HG03565 (cell line): ENCODE results near the gene ITGA8.
"Not testable (repeated sequence)": the region's sequence is repeated elsewhere in the genome, so short reads cannot be mapped to it uniquely, and the experiment has no call there.

Source experiments
- ATAC-seq: cut with Tn5 transposase; IDR thresholded peaks from one replicate; pipeline ENCODE4 v1.9.1; 2021; ENCODE audit warnings: mild to moderate bottlenecking, moderate library complexity; ENCODE audit not compliant: unreplicated experiment

Gene ITGA8

DNA sequence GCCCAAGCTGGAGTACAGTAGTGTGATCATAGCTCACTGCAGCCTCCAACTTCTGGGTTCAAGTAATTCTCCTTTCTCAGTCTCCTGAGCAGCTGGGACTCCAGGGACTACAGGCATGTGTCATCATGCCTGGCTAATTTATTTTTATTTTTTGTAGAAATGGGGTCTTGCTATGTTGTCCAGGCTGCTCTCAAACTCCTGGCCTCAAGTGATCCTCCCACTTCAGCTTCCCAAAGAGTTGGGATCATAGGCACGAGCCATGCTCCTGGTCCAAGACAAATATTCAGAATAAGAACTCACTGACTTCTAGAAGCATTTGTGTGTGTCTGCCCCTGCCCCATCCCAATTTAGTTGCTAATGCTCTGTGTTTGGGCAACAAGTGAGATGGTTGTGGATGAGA, 151.8 kb downstream of the ITGA8 start:
- ATAC-seq, result no peak

DNA sequence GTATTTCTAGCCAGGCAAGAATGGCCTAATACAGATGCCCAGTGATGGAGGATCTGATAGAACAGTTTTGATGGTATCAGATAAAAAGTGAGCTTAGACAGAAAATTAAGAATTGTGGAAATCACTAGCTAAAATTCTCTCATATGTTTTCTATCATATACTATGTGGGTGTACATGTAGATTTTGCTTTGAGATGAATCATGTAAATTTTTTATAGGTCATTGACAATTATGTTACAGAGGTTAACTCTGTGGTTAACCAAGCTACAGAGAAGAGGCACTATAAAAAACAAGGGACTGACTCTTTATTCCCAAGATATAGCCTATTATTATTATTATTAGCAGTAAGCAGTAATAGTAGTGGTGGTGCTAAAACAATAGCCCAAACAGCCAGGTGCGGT, 156.5 kb downstream of the ITGA8 start:
- ATAC-seq, result no peak

DNA sequence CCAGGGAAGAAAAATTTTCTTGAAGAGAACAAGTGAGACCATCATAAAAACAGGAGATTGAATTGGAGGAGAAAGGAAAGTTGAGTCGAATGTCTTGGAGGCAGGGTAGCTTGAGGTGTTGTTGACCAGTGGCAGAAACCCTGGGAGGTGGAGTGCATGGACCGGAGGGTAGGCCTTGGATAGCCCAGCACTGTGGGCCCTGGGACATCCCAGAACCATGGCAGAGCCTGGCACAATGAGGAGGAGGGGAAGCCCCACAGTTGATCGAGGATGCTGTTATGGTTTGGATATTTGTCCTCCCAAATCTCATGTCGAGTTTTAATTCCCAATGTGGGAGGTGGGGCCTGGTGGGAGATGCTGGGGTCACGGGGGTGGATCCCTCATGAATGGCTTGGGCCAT, 157.1 kb downstream of the ITGA8 start:
- ATAC-seq, result no peak

DNA sequence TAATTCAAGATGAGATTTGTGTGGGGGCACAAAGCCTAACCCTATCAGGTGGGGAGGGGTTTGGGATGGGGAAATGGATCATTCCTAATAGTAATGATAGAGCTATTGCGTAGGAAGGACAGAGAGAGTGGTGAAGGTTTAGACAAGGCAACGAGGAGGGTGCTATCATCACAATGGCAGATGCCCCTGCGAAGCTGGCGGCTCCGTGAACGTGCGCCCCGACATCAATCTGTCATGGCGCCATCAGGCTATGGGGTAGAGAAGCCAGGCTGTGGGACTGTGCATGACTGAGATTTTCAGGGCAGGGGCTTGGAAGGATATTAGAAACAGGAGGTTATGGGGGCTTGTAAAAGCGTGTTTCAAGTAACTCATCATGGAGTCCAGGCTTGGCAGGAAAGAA, 157.6 kb downstream of the ITGA8 start:
- no peak for ATAC-seq

DNA sequence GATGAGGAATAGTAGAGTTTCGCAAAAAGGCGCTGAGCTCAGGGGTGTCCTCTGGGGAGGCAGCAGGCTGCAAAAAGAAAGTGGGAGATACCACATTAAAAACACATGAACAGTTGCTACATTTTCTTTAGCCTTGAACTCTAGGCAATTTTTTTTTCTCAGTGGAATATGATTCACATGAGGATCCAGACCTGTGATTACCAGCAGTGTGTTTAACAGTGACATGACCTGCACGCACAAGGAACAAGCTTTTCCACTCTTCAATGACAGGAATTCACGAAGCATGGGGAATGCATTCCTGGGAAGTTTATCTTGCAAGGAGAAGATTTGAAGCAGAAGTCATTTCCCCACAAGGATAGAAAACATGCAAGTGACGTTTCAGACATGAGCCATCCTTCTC, 161.6 kb downstream of the ITGA8 start:
- ATAC-seq, result no peak

DNA sequence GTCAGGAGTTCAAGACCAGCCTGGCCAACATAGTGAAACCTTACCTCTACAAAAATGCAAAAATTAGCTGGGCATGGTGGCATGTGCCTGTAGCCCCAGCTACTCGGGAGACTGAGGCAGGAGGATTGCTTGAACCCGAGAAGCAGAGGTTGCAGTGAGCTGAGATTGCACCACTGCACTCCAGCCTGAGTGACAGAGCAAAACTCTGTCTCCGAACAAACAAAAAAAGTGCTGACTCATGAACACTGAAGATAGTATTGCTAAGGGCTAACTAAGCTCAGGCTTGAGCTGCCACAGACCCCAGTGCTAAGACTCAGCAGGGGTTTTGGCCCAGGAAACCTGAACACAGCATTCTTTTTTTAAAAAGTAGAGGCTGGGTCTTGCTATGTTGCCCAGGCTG, 162.6 kb downstream of the ITGA8 start:
- not testable (repeated sequence) for ATAC-seq

DNA sequence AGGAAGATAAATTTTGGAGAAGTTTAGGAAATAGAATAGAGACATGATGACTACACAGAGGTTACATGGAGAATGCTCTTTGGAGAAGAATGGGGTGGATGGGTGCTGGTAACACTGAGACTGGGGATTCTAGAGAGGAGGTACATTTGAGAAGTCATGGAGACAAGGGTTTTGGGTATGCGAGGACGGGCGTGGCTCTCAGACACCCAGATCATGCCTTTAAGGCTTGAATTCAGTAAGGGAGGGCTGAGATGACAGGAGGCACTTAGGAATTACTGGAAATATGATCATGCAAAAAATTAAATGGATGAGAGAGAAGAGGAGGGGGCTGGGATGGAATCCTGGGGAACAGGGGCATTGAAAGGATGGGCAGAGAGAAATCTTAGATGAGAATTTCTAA, 168.8 kb downstream of the ITGA8 start:
- ATAC-seq, result no peak

DNA sequence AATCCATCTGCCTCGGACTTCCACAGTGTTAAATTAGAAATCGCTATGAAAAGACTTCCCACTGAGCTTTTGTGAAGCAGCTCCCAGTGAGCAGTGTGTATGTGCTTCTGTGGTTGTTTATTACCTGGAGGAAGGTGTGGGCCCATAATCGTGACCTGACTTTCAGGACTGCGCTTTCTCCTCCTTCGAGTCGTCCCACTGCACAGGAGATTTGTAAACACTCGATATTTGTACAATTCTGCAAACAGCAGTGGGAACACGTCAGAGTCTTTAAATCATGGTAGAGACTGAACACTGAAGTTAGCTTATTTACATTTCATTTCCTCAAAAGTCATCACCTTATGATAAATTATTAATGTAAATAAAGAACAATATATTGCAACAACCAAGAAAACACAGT, 171.4 kb downstream of the ITGA8 start:
- no peak for ATAC-seq

DNA sequence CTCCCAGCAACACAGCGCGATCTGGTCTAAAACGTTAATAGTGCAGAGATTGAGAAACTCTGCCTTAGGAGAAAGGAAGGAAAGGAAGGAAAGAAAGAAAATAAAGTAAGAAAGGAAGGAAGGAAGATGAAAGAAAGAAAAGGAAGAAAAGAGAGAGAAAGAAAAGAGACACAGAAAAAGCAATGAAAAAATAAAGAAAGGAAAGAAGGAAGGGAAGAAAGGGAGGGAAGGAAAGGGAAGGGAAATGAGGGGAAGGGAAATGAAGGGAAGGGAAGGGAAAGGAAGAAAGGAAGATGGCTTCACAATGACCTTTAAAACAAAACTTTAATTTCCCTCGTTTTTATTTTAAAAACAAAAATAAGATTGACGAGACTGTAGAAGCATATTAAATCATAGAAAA, 173.1 kb downstream of the ITGA8 start:
- ATAC-seq, result no peak

DNA sequence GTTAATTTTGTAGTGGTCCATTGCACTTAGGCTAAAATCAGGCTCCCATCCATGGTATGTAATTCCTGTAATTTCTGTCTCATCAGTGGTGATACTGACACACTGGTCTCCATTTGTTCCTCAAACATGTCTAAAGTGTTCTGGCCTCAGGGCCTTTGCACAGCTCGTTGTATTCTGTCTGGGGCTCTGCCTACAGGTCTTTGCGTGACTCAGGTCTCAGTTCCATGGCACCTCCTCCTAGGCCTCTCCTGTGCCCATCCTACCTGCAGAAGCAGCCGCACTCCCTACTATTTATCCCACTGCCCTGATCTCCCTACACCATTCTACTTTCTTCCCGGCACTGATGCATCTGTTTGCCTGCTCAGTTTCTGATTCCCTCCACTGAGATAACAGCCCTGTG, 173.8 kb downstream of the ITGA8 start:
- no peak for ATAC-seq

DNA sequence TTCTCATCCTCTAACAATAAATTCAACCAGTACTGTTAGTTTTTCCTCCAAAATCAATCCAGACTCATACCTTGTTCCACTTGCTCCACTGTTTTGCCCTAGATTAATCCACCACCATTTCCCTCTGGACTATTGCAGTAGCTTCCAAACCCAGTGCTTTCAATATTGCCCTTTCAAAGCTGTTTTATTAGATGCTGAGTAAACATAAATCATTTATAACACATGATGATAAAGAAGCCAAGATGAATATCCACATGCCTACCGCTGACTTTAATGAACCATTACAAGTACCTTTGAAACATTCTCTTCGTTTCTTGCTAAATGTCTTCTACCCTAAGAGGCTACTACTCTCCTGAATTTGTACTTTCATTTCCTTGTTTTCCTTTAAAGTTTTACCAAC, 174.5 kb downstream of the ITGA8 start:
- no peak for ATAC-seq

DNA sequence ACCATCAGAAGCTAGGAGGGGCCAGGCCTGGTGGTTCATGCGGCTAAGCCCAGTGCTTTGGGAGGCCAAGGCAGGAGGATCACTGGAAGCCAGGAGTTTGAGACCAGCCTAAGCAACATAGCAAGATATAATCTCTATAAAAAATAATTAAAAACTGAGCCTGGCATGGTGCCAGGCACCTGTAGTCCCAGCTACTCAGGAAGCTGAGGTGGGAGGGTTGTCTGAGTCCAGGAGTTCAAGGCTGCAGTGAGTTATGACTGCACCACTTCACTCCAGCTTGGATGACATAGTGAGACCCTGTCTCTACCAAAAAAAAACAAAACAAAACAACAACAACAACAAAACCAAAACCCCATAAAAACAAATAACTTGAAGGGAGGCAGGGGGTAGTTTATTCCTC, 175.7 kb downstream of the ITGA8 start:
- ATAC-seq, result no peak

DNA sequence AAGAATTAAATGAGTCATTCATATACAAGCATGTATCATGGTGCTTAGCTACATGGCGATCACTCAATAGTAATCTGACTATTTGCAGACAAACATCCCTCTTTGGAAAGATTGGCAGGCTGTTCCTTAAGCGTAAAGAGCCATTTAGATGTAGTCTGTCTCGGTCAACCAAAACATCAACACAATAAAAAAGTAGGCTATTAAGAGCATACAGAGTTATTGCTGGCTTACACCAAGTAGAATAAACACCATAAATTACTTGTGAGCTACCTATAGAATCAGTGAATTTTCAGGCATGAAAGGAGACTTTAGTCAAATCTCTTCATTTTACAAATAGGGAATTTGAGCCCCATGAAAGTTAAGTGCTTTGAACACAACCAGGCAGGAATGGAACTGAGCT, 176.9 kb downstream of the ITGA8 start:
- no peak for ATAC-seq

DNA sequence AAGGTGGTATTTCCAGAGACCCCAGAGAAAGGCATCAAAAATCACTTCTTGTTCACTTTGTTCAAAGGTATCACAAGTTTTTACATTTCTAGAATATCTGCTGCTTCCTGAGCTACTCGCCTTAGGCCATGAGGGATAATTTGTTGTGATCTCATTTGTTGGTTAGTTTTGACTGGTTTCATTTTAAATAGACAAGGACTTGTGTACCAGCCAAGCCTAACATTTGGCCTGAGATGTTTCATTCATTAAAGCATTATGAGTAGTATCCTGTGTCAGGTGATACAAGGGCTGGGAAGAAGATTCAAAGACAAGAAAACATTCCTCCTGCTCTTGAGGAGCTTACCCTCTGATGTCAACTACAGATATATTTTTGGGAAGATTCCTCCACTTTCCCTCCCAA, 178.3 kb downstream of the ITGA8 start:
- no peak for ATAC-seq

DNA sequence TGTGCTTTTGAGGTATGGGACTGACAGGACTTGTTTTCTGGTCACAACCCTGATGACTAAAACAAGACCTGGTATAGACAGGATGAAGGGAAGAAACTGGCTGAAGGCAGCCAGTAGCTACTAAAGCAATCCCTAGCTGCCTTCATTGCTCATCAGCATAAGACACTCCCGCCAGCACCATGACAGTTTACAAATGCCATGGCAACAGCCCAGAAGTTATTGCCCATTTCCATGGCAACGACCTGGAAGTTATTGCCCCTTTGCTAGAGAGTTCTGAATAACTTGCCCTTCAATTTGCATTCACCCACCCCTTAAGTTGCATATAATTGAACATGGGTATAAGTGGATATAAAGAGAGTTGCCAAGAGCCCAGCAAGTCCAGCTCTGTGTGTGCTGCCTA, 179.0 kb downstream of the ITGA8 start:
- ATAC-seq, result no peak

DNA sequence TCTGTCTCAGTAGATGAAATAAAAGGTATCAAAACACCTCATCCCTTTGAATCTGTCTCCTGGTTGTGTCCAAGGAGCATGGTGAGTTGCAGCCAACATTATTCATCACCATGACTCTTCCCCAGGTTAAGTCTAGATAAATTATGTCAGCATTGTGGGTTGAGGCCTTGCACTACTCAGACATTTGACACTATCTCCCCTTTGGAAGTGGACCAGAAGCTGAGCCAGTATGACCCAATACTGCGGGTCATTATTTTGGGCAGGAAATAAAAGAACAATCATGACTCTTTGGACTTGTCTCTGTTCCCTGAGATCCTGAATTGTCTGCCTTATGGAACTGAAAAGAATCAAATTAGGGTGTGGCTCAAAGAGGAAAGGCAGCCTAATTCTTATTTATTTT, 180.5 kb downstream of the ITGA8 start:
- ATAC-seq, result no peak

DNA sequence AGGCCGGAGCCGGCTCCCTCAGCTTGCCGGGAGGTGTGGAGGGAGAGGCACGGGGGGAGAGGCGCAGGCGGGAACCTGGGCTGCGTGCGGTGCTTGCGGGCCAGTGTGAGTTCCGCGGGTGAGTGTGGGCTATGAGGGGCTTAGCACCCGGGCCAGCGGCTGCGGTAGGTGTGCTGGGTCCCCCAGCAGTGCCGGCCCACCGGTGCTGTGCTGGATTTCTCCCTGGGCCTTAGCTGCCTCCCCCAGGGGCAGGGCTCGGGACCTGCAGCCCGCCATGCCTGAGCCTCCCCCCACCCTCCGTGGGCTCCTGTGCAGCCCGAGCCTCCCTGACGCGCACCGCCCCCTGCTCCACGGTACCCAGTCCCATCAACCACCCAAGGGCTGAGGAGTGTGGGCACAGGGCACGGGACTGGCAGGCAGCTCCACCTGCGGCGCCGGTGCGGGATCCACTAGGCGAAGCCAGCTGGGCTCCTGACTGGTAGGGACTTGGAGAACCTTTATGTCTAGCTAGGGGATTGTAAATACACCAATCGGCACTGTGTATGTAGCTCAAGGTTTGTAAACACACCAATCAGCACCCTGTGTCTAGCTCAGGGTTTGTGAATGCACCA, 184.7 kb downstream of the ITGA8 start:
- ATAC-seq, result not testable (repeated sequence)

DNA sequence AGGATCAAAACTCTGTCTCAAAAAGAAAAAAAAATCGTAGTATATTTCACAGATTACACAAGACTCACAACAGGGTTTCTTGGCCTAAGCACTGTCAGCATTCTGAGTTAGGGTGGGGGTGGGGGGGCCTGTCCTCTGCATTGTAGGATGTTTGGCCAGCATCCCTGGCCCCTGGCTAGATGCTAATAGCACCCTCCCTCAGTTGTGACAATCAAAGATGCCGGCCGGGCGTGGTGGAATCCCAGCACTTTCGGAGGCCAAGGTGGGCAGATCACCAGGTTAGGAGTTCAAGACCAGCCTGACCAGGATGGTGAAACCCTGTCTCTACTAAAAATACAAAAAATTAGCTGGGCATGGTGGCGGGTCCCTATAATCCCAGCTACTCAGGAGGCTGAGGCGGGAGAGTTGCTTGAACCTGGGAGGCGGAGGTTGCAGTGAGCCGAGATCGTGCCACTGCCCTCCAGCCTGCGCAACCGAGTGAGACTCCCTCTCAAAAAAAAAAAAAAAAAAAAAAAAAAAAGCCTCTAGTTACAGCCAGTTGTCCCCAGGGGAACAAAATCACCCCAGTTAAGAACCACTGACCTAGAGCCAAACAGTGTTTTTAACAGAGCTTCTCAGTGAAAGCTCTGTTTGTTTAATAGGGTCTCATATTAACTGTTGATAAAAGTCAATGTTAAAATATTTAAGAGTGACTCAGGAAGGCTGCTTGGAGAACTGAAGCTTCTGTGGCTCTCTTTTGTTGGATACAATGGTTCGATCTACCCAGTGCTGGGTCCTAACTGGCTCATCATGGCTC, 187.6 kb downstream of the ITGA8 start:
- ATAC-seq, result no peak

DNA sequence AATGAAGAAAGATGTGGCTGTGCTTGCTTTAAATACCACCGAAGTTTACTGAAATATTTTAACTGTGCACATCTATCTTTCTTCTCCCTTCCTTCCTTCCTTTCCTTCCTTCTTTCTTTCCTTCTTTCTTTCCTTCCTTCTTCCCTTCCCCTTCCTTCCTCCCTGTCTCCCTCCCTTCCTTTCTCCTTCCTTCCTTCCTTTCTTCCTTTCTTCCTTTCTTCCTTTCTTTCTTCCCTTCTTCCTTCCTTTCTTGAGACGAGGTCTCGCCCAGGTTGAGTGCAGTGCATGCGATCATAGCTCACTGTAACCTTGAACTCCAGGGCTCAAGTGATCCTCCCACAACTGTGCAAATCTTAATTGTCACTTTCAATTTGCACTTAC, 190.9 kb downstream of the ITGA8 start:
- ATAC-seq, result no peak

DNA sequence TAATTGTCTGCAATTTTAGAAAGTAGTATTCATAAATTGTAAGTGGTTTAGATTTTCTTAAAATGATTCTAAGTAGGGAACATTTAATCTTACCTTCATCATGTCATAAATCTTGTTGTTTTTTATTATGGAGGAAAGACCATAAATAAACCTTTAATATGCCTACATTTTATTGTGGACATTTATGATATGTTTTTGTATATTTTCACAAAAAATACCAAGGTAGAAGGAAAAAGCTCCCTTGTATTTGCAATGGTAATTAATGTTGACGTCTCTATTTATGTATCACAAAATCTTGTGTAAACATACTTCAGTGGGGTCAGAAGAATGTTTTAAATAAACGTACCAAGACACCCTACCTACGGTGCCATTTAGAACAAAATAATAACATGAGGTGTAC, 193.0 kb downstream of the ITGA8 start:
- ATAC-seq, result no peak

DNA sequence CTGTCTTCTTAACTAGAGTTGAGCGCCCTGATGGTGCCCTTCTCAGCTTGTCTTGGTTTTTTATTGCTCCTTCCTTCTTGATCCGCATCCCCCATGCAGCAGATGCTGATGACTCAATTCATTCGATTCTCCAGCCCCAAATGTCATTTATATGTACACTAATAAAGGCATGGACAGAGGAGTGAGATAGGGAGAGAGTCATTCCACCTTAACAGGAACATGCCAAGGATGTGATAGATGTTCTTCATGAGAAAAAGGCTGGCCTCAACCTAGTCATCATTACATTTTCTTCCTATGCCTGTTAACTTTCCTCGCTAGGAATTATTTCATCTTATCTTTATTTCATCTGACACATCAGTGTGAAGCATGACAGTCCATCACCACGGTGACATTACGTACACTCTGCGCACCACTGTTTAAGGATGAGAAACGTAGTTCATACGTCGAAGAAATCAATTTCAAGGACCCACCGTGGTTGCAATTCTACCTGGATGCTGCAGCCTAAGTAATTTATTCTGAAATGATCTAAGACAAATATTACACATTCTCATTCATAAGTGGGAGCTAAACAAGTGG, 198.3 kb downstream of the ITGA8 start:
- ATAC-seq, result no peak

DNA sequence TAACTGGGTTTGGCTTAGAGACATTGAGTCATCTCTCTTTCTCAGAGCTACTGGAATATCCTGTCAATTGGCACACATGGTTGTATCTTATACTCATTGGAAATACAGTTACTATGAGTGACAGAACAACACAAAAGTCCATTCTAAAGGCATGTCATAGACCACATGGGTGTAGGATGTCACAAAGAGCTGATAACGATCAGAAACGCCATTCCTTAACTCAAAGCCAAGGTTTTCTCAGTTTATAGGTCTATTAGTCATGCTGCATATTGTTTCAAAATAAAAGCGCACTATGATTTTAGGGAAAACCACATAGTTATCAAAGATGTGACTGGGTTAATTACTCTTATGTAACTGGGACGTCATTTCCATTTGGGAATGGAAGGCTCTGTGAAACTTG, 201.5 kb downstream of the ITGA8 start:
- no peak for ATAC-seq
